Measurements from ENCODE around the gene TOMM20. TPM values are rescaled to one million over a fixed set of nuclear protein-coding genes. Genes with fewer than 3 reads are reported as not detected.
"Not testable (repeated sequence)": the region's sequence is repeated elsewhere in the genome, so short reads cannot be mapped to it uniquely, and the experiment has no call there.

TOMM20 gene
- total RNA-seq, 1 donor from 2014 or later, result 99.0 TPM

DNA sequence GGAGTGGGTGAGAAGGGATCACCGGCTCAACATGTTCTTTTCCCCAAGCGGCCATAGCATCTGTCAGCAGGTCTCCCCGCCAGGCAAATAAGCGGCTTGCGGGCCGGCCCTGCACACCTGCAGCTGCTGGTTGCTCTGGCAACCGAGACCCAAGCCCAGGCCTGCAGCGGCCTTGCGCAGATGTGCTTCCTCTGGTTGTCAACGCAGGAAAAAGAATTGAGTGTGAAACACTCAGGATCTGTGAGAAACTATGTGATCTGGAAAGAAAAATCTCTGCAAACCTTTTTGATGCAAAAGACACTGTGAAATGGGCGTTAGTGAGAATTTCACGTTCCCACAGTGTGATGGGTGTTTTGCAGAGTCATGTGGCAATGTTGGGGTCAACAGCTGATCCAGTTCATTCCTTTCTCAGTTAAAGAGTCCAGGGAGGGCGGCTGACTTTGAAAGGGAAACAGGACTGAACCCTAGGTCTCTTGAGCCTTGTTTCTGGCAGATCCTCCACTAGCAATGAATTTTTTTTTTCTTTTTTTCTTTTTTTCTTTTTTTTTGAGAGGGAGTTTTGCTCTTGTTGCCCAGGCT, 28.4 kb downstream of the TOMM20 start:
- Histone ChIP-seq H3K4me3 (ENCODE audit: low read depth, low read length) (no peak overlapping the region), H3K36me3 (ENCODE audit: control insufficient read depth, insufficient read depth, low read length) (no peaks in the 10 kb centered on the region), H3K27me3 (ENCODE audit: control insufficient read depth, insufficient read depth, low read length) (no peaks in the 10 kb centered on the region)
- DNase-seq (ENCODE audit: low read depth) (no peak), FAIRE-seq (no peak)
- TF ChIP-seq, protein P1, sequence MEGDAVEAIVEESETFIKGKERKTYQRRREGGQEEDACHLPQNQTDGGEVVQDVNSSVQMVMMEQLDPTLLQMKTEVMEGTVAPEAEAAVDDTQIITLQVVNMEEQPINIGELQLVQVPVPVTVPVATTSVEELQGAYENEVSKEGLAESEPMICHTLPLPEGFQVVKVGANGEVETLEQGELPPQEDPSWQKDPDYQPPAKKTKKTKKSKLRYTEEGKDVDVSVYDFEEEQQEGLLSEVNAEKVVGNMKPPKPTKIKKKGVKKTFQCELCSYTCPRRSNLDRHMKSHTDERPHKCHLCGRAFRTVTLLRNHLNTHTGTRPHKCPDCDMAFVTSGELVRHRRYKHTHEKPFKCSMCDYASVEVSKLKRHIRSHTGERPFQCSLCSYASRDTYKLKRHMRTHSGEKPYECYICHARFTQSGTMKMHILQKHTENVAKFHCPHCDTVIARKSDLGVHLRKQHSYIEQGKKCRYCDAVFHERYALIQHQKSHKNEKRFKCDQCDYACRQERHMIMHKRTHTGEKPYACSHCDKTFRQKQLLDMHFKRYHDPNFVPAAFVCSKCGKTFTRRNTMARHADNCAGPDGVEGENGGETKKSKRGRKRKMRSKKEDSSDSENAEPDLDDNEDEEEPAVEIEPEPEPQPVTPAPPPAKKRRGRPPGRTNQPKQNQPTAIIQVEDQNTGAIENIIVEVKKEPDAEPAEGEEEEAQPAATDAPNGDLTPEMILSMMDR (IDR thresholded peaks at IDR 0.05; ENCODE audit: insufficient read depth, low read length, severe bottlenecking), result no peak

DNA sequence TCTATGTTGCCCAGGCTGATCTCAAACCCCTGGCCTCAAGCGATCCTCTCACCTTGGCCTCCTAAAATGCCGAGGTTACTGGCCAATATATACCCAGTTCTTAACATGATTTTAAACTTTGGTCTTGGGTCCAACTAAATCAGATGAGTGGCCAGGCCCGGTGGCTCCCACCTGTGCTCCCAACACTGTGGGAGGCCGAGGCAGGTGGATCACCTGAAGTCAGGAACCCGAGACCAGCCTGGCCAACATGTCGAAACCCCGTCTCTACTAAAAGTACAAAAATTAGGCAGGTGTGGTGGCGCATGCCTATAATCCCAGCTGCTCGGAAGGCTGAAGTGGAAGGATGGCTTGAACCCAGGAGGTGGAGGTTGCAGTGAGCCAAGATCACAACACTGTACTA, 29.6 kb downstream of the TOMM20 start:
- DNase-seq (ENCODE audit: low read depth), result no peak
- Histone ChIP-seq H3K27me3 (ENCODE audit: control insufficient read depth, insufficient read depth, low read length) (no peaks in the 10 kb centered on the region), H3K36me3 (ENCODE audit: control insufficient read depth, insufficient read depth, low read length) (no peaks in the 10 kb centered on the region), H3K4me3 (ENCODE audit: low read depth, low read length) (no peak overlapping the region)
- no peak for FAIRE-seq
- TF ChIP-seq, protein P1 (IDR thresholded peaks at IDR 0.05; ENCODE audit: insufficient read depth, low read length, severe bottlenecking), result no peak

DNA sequence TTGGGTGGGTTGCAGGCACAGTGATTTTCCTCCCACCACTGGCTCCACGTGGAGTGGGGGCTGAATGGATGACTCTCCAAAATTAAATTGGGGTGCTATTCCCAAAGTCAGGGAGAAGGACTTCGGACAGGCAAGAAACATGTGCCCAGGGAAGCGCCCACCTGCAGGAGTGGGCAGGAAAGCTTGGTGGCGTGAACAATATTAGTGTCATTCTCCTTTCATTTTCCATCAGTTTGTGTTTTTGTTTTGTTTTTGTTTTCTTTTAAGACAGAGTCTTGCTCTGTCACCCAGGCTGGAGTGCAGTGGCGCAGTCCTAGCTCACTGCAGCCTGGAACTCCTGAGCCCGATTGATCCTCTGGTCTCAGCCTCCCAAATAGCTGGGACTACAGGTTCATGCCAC, 30.1 kb downstream of the TOMM20 start:
- Histone ChIP-seq H3K36me3 (ENCODE audit: control insufficient read depth, insufficient read depth, low read length) (no peaks in the 10 kb centered on the region), H3K4me3 (ENCODE audit: low read depth, low read length) (no peak overlapping the region), H3K27me3 (ENCODE audit: control insufficient read depth, insufficient read depth, low read length) (no peaks in the 10 kb centered on the region)
- TF ChIP-seq, protein P1 (IDR thresholded peaks at IDR 0.05; ENCODE audit: insufficient read depth, low read length, severe bottlenecking), result no peak
- DNase-seq (ENCODE audit: low read depth), result no peak
- FAIRE-seq, result no peak

DNA sequence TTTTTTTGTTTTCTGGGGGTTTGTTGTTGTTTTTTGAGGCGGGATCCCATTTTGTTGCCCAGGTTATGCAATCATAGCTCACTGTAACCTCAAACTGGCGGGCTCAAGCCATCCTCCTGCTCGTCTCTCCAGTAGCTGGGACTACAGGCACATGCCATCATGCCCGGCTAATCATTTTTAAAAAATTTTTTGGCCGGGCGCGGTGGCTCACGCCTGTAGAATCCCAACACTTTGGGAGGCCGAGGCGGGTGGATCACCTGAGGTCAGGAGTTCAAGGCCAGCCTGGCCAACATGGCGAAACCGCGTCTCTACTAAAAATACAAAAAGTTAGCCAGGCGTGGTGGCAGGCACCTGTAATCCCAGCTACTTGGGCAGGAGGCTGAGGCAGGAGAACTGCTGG, 31.1 kb downstream of the TOMM20 start:
- H3K4me3 ChIP-seq (ENCODE audit: low read depth, low read length); H3K36me3 ChIP-seq (ENCODE audit: control insufficient read depth, insufficient read depth, low read length); FAIRE-seq; H3K27me3 ChIP-seq (ENCODE audit: control insufficient read depth, insufficient read depth, low read length); DNase-seq (ENCODE audit: low read depth): not testable (repeated sequence)

DNA sequence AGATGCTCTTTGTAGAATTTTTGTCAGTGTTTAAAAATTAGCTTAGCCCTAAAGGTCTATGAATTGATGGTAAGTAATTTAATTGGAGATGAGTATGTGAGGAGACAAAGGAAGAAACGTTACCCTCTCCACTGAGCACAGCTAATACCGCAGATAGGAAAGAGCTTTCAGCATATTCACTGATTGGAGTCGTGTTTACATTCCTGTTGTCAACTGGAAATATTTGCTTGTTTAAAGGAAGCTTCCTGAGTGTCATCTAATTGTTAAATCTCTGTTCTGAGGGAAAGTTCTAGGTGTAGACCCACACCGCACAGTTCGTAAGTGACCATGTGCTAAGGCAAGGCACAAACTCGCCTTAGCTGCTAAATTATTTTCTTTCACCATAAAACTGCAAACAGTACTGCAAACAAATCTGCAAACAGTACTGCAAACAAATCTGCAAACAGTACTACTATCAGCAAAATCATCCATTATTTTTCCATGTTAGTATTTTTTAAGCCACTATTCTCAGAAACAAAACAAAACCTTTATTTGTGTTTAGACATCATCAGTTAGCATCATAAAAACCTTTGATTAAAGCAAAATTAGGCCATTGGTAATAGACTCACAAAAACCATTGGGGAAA, 32.6 kb downstream of the TOMM20 start:
- H3K27me3 ChIP-seq (ENCODE audit: control insufficient read depth, insufficient read depth, low read length), result no peaks in the 10 kb centered on the region
- H3K36me3 ChIP-seq (ENCODE audit: control insufficient read depth, insufficient read depth, low read length), result no peaks in the 10 kb centered on the region
- H3K4me3 ChIP-seq (ENCODE audit: low read depth, low read length), result no peak overlapping the region
- TF ChIP-seq, protein P1 (IDR thresholded peaks at IDR 0.05; ENCODE audit: insufficient read depth, low read length, severe bottlenecking), result no peak
- no peak for FAIRE-seq
- DNase-seq (ENCODE audit: low read depth), result no peak

DNA sequence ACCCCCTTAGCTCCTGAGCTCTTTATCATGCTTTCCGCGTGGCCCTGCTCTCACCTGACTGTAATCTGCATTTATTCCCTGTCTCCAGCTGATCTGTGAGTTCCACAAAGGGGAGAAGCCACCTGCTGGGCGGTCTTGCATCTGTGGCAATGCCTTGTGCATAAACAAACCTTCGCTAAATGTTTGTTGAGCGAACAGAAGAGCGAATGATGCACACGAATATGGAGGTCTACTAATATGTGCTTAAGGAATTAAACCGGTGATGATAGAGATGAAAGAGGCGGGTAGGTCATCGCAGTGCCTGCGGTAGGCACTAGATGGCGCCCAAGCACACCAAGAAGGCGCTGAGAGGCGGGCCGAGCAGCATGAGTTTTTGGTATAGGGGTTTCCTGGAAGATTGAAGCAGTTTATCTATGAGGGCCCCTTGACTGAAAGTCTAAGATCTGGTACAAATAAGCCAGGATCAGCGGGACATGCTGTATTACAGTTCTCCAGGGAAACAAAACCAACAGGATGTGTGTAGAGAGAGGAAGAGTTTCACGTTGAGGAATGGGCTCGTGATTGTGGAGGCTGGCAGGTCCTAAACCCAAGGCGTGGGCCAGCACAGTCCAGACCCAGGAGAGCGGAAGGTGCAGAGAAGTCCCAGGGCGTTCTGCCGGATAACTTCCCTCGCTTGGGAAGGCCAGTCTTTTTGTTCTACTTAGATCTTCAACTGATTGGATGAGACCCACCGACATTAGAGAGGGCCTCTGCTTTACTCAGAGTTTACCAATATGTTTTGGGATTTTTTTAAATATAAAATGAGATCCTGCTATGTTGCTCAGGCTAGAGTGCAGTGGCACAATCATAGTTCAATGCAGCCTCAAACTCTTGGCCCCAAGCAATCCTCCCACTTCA, 34.7 kb downstream of the TOMM20 start:
- Histone ChIP-seq H3K4me3 (ENCODE audit: low read depth, low read length) (no peak overlapping the region), H3K27me3 (ENCODE audit: control insufficient read depth, insufficient read depth, low read length) (no peaks in the 10 kb centered on the region), H3K36me3 (ENCODE audit: control insufficient read depth, insufficient read depth, low read length) (no peaks in the 10 kb centered on the region)
- TF ChIP-seq, protein P1 (IDR thresholded peaks at IDR 0.05; ENCODE audit: insufficient read depth, low read length, severe bottlenecking), result peak; percentile 90
- DNase-seq (ENCODE audit: low read depth), result peak; percentile 59
- FAIRE-seq, result no peak

All from bronchial epithelial cell (primary cell).